H1 (cell line): ENCODE data around the gene IL17A. TPM values are rescaled to one million over a fixed set of nuclear protein-coding genes. Genes with fewer than 3 reads are reported as not detected.

Source experiments
- ATF3 ChIP-seq: IDR thresholded peaks from 2 replicates; pipeline ENCODE4 v1.6.1; 2011; ENCODE audit warnings: low read depth, mild to moderate bottlenecking, low read length; ENCODE audit not compliant: insufficient read depth
- CEBPB ChIP-seq: IDR thresholded peaks from 2 replicates; pipeline ENCODE4 v1.6.1; 2012; ENCODE audit warnings: low read depth, low read length
- SP2 ChIP-seq: IDR thresholded peaks from 2 replicates; pipeline ENCODE4 v1.6.1; 2012; ENCODE audit warnings: mild to moderate bottlenecking, low read length, inconsistent platforms
- polyA plus RNA-seq, 7 experiments: library from polyadenylated mRNA; depleted of rRNA in 3 of 7; stranded (reverse) in 5 of 7; unstranded in 2 of 7; fragments of >200 nt in 5 of 7; fragments of 200-250 nt in 2 of 7; gene quantifications; 1 replicate in 5 of 7; 2 replicates in 1 of 7; 4 replicates in 1 of 7; pipeline versions ENCODE4 v1.2.1 to v1.2.3, GENCODE V29; 2011 to 2013; ENCODE audit warnings: missing spikeins in 2 of 7, mixed read lengths in 2 of 7
- total RNA-seq: library from RNA; stranded (reverse); fragmentation: NEBNext Ultra II Directional; extraction: Animal tissue kit (Norgen Biotek cat#: 25700); gene quantifications from 2 replicates; pipeline ENCODE4 v1.2.1, GENCODE V29; 2021

IL17A gene
- total and polyA plus RNA-seq, 2 of the 8 experiments (the other 6 are each of a cell fraction or from before 2014, with no cell fraction given): not detected

- TF ChIP-seq ATF3 (no peak), CEBPB (no peak), SP2 (no peak)
These were observed 34.1 kb upstream of the IL17A start (continued) for GRCh38 chr6:52152070-52152423.
